Ovary (tissue), 3 donors: Measurements from ENCODE around the gene CEP112.

Source experiments
- CTCF ChIP-seq, 3 donors: fragments of 450-650 bp in 2 of 3; fragments of 200-600 bp in 1 of 3; IDR thresholded peaks; one replicate each; pipeline versions ENCODE4 v1.5.1 to v1.8.0; 2016 to 2022; ENCODE audit warnings: antibody characterized with exemption in 3 of 3, mild to moderate bottlenecking in 1 of 3
- EP300 ChIP-seq: sonication (generic); formaldehyde crosslinking; IDR thresholded peaks from one replicate; pipeline ENCODE4 v1.6.1; 2017; ENCODE audit warnings: antibody characterized with exemption
- donor health status: DM: no; HTN: no; CAD: no.

GRCh38 chr17:66165537-66166123 is 26.3 kb downstream of the CEP112 start:
- TF ChIP-seq CTCF (IDR thresholded peaks at IDR 0.05) (peak; percentile 49 to 70 (median 66)), EP300 (no peak)
